T47D (cell line): ENCODE measurements around the gene KRTAP10-11.
"Not testable (repeated sequence)": the region's sequence is repeated elsewhere in the genome, so short reads cannot be mapped to it uniquely, and the experiment has no call there.

Experiments used
- DNase-seq, 2 experiments: peaks; one replicate each; pipeline versions ENCODE4 v3.0.0 to v3.0.0-alpha.2; 2011 to 2012; ENCODE audit warnings: low read depth in 1 of 2, low spot score in 1 of 2
- JUND ChIP-seq: IDR thresholded peaks from 2 replicates; pipeline ENCODE4 v1.6.1; 2012; ENCODE audit warnings: low read depth
- in situ Hi-C: cut with HindIII; loops from 2 replicates; pipeline ENCODE4 v1.10.0; 2016; ENCODE audit warnings: low sequenced_read_pairs, low pct_unique_long_range_greater_than_20kb

The KRTAP10-11 gene

DNA sequence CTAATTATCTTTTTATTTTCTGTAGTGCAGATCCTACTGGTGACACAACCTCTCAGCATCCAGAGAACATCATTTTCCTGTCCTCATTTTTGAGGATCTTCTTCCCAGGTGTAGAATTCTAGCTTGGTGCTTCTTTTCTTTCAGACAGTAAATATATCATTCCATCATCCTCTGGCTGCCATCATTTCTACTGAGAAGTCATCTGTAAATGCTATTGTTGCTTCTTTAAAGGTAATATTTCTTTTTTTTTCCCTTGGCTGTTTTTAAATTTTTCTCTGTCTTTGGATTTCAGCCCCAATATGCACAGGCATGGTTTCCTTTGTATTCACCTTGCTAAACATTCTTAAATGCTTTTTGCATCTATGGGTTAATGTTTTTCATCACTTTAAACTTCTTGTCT is 22.6 kb upstream of the KRTAP10-11 start:
- TF ChIP-seq JUND, result no peak
- in situ Hi-C loops, result no loop called here
- no peak for DNase-seq

- no peak for TF ChIP-seq JUND
- in situ Hi-C loops, result no loop called here
These were observed 20.5 kb upstream of the KRTAP10-11 start for GRCh38 chr21:44625756-44626155.

DNA sequence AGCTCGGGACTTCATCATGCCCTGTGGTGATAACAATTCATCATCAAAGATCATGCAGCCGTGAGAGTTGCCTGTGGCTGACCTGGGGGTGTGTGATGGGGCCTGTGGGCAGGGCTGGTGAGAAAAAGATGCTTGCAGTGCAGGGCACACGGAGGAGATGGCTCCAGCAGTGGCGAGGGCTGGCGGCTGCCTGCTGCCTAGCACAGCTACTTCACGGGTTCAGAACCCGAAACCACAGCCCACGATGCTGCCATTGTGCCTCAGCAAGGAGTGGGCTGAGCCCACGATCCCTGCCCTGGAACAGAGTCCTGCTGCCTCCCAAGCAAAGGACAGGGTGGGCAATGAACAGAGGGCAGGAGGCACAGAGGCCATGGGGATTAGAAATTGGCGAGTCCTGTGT is 20.0 kb upstream of the KRTAP10-11 start:
- TF ChIP-seq JUND, result no peak
- in situ Hi-C loops, result no loop called here
- no peak for DNase-seq

More at GRCh38 chr21:44625756-44626155, 20.5 kb upstream of the KRTAP10-11 start:
- no peak for DNase-seq

DNA sequence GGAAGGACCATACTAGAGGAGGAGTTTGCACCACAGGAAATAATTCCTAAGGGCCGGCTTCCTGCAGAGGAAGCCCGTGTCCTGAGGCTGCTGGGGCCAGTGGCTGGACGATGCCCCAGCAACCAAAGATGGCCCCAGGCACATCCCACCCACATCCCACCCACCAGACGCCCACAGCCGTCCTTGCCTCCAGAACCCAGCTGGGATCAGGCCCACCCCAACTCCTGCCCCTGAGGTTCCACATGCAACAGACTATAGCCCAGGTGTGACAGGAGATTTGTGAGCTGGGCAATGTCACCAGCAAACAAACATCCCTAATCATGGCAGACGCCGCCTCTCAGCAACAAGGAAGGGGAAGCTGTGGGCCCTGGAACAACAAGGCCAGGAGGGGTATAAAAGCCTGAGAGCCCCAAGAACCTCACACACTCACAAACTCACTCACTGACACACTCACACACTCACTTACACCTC is 19.5 kb upstream of the KRTAP10-11 start, which contains the start of gene KRTAP10-9:
Gene KRTAP10-9 (plus strand): TSS at position 421 of the 471 bp plus-strand sequence. CDS start 79 bp downstream, outside the sequence.
- no peak for DNase-seq
- in situ Hi-C loops, result no loop called here

GRCh38 chr21:44627181-44627822 is 18.9 kb upstream of the KRTAP10-11 start:
- DNase-seq, in situ Hi-C loops: not testable (repeated sequence)

More for the DNA sequence above, 19.5 kb upstream of the KRTAP10-11 start, which contains the start of gene KRTAP10-9:
- TF ChIP-seq JUND, result no peak

GRCh38 chr21:44627831-44628233 is 18.4 kb upstream of the KRTAP10-11 start:
- in situ Hi-C loops, DNase-seq: not testable (repeated sequence)

GRCh38 chr21:44628707-44629391 is 17.4 kb upstream of the KRTAP10-11 start:
- in situ Hi-C loops, result no loop called here
- TF ChIP-seq JUND, result no peak

DNA sequence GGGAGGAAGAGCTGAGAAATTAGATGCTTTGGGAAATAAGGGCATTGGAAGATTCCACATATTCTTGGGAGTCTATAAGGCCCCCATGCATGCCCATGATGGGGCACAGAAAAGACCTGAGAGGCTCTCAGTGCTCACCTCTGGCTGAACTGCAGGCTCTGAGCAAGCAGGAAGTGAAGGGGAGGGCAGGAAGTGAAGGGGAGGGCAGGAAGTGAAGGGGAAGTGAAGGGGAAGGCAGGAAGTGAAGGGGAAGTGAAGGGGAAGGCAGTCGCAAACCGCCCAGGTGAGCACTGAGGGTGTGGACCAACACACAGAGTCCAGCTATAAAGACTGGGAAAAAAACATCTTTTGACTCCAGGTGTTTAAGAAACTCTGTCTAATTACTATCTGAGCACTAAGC is 15.8 kb upstream of the KRTAP10-11 start:
- no peak for TF ChIP-seq JUND
- in situ Hi-C loops, result no loop called here
- no peak for DNase-seq

More at GRCh38 chr21:44628707-44629391, 17.4 kb upstream of the KRTAP10-11 start:
- DNase-seq, result no peak

- in situ Hi-C loops, result no loop called here
- DNase-seq, result no peak
- no peak for TF ChIP-seq JUND
These were observed 14.1 kb upstream of the KRTAP10-11 start for GRCh38 chr21:44632067-44632466.

- in situ Hi-C loops, result no loop called here
- DNase-seq, result no peak
- no peak for TF ChIP-seq JUND
These were observed 9.8 kb upstream of the KRTAP10-11 start for GRCh38 chr21:44636209-44637017.

DNA sequence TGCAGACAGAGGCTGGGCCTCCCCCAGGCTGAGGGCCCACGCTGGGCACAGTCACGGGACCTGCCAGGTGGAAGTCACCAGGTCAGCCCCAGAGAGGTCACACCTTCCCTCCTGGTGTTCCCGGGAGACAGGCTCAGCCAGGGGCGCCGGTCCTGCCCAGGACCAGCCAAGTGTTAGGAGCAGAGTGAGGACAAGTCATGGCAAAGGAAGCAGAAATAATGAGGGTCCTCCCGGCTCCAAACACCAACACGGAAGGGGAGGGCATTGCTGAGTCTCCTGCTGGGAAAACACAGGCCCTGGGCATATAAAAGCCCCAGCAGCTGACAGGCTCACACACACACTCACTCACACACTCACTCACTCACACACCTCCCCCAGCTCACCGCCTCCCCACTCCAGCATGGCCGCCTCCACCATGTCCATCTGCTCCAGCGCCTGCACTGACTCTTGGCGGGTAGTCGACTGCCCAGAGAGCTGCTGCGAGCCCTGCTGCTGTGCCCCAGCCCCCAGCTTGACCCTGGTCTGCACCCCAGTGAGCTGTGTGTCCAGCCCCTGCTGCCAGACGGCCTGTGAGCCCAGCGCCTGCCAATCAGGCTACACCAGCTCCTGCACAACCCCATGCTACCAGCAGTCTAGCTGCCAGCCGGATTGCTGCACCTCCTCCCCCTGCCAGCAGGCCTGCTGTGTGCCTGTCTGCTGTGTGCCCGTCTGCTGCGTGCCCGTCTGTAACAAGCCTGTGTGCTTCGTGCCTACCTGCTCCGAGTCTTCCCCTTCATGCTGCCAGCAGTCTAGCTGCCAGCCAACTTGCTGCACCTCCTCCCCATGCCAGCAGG is 9.0 kb upstream of the KRTAP10-11 start, which contains the start of gene KRTAP10-10:
Gene KRTAP10-10 (plus strand): TSS at position 339 of the 833 bp plus-strand sequence. CDS start 62 bp downstream, at position 401.
- TF ChIP-seq JUND, result no peak
- in situ Hi-C loops, result no loop called here
- DNase-seq, result no peak

- in situ Hi-C loops, result not testable (repeated sequence)
These were observed 8.3 kb upstream of the KRTAP10-11 start for GRCh38 chr21:44637851-44638348.

GRCh38 chr21:44638506-44639330 is 7.5 kb upstream of the KRTAP10-11 start:
- DNase-seq, in situ Hi-C loops: not testable (repeated sequence)

More at GRCh38 chr21:44637851-44638348, 8.3 kb upstream of the KRTAP10-11 start:
- not testable (repeated sequence) for DNase-seq
